IMR-90 (cell line): ENCODE results near the gene KRT6A. TPM values are rescaled to one million over a fixed set of nuclear protein-coding genes. Genes with fewer than 3 reads are reported as not detected.

Source experiments
- ATAC-seq: fragments of 200-7000 bp; cut with Tn5 transposase; 2 replicates; pipeline ENCODE4 v1.9.1; 2020; ENCODE audit warnings: low read depth, mild to moderate bottlenecking, moderate library complexity
- BruUV-seq: library from RNA; stranded (reverse); fragments of 400-500 nt; replicated peaks from 2 replicates; lab custom pipeline; 2021; lab: Mats Ljungman, UMichigan
- CTCF ChIA-PET: fragments of 300-600 bp; formaldehyde crosslinking; extraction: SDS; loops from one replicate; lab custom pipeline; 2021; ENCODE audit warnings: antibody characterized with exemption; lab: Yijun Ruan, JAX
- POLR2A ChIA-PET: fragments of 300-600 bp; sonication (Branson Sonifier 250); formaldehyde crosslinking; loops from one replicate; lab custom pipeline; 2022; ENCODE audit warnings: antibody characterized with exemption; ENCODE audit not compliant: unreplicated experiment; lab: Charles Lee
- DNase-seq: peaks from one replicate; pipeline ENCODE4 v3.0.0; 2013
- H2AFZ ChIP-seq: replicated peaks from 2 replicates; pipeline ENCODE3; 2013; ENCODE audit warnings: low read length, mild to moderate bottlenecking; ENCODE audit not compliant: poor library complexity
- H2AK5ac ChIP-seq: 2 replicates; pipeline ENCODE4 v1.6.1; 2013; ENCODE audit warnings: low read depth, low read length, inconsistent platforms
- H2AK9ac ChIP-seq: replicated peaks from 2 replicates; pipeline ENCODE3; 2013; ENCODE audit warnings: mild to moderate bottlenecking, low read depth, low read length, moderate library complexity; ENCODE audit not compliant: poor library complexity
- H2BK120ac ChIP-seq: 2 replicates; pipeline ENCODE4 v1.6.1; 2013; ENCODE audit warnings: low read depth, low read length, inconsistent platforms
- H2BK15ac ChIP-seq: 3 replicates; pipeline ENCODE4 v1.6.1; 2013; ENCODE audit warnings: low read depth, low read length, inconsistent platforms
- H2BK20ac ChIP-seq: 2 replicates; pipeline ENCODE4 v1.6.1; 2013; ENCODE audit warnings: low read depth, mild to moderate bottlenecking, inconsistent platforms, low read length, moderate library complexity
- H2BK5ac ChIP-seq: 2 replicates; pipeline ENCODE4 v1.6.1; 2013; ENCODE audit warnings: mild to moderate bottlenecking, low read depth, low read length, inconsistent platforms; ENCODE audit not compliant: poor library complexity, severe bottlenecking
- H3K14ac ChIP-seq: replicated peaks from 2 replicates; pipeline ENCODE4 v1.6.1; 2013; ENCODE audit warnings: low read depth, low read length, inconsistent platforms
- H3K18ac ChIP-seq: 2 replicates; pipeline ENCODE4 v1.6.1; 2013; ENCODE audit warnings: low read depth, low read length, control low read depth
- H3K23ac ChIP-seq: 2 replicates; pipeline ENCODE4 v1.6.1; 2013; ENCODE audit warnings: low read depth, low read length, inconsistent platforms
- H3K27ac ChIP-seq: 2 replicates; pipeline ENCODE4 v1.5.1; 2013; ENCODE audit warnings: mild to moderate bottlenecking, control low read depth, low read length; ENCODE audit not compliant: insufficient read depth
- H3K27me3 ChIP-seq: 2 replicates; pipeline ENCODE4 v1.6.1; 2013; ENCODE audit warnings: low read length; ENCODE audit not compliant: control insufficient read depth, insufficient read depth
- H3K36me3 ChIP-seq: 2 replicates; pipeline ENCODE4 v1.6.1; 2013; ENCODE audit warnings: low read length, mixed read lengths; ENCODE audit not compliant: control insufficient read depth, insufficient read depth
- H3K4ac ChIP-seq: 2 replicates; pipeline ENCODE4 v1.6.1; 2013; ENCODE audit warnings: low read depth, low read length, inconsistent platforms
- H3K4me1 ChIP-seq: 2 replicates; pipeline ENCODE4 v1.6.1; 2013; ENCODE audit warnings: low read length, mixed read lengths; ENCODE audit not compliant: control insufficient read depth, insufficient read depth
- H3K4me2 ChIP-seq: 2 replicates; pipeline ENCODE4 v1.6.1; 2013; ENCODE audit warnings: low read depth, mild to moderate bottlenecking, control low read depth, low read length, moderate library complexity
- H3K4me3 ChIP-seq: 2 replicates; pipeline ENCODE4 v1.5.1; 2013; ENCODE audit warnings: low read depth, mild to moderate bottlenecking, control low read depth, low read length, moderate library complexity; ENCODE audit not compliant: insufficient read depth
- H3K56ac ChIP-seq: 2 replicates; pipeline ENCODE4 v1.6.1; 2013; ENCODE audit warnings: low read length, inconsistent platforms; ENCODE audit not compliant: insufficient read depth; ENCODE audit errors: extremely low read depth
- H3K79me1 ChIP-seq, 2 experiments: 2 replicates each; pipeline ENCODE4 v1.6.1; 2013; ENCODE audit warnings: low read length in 2 of 2, inconsistent platforms in 1 of 2, low read depth in 1 of 2
- H3K9ac ChIP-seq: 2 replicates; pipeline ENCODE4 v1.6.1; 2013; ENCODE audit warnings: low read depth, low read length, control low read depth
- H3K9me1 ChIP-seq: 2 replicates; pipeline ENCODE4 v1.6.1; 2013; ENCODE audit warnings: low read length, inconsistent platforms; ENCODE audit not compliant: insufficient read depth
- H3K9me3 ChIP-seq: 2 replicates; pipeline ENCODE4 v1.6.1; 2013; ENCODE audit warnings: low read length; ENCODE audit not compliant: control insufficient read depth, insufficient read depth
- H4K20me1 ChIP-seq: 2 replicates; pipeline ENCODE4 v1.6.1; 2013; ENCODE audit warnings: low read length, inconsistent platforms; ENCODE audit not compliant: insufficient read depth
- H4K5ac ChIP-seq: 2 replicates; pipeline ENCODE4 v1.6.1; 2013; ENCODE audit warnings: mild to moderate bottlenecking, low read depth, low read length, control low read depth
- H4K8ac ChIP-seq, 2 experiments: 2 replicates each; pipeline ENCODE4 v1.6.1; 2013; ENCODE audit warnings: low read depth in 2 of 2, low read length in 2 of 2, control low read depth in 1 of 2, inconsistent platforms in 1 of 2
- H4K91ac ChIP-seq: 2 replicates; pipeline ENCODE4 v1.6.1; 2013; ENCODE audit warnings: low read depth, low read length, inconsistent platforms; ENCODE audit not compliant: insufficient read depth
- BHLHE40 ChIP-seq: fragments of 150-350 bp; IDR thresholded peaks from 2 replicates; pipeline ENCODE4 v1.6.1; 2016; ENCODE audit warnings: mild to moderate bottlenecking, low read depth, low read length
- CEBPB ChIP-seq: IDR thresholded peaks from 2 replicates; pipeline ENCODE4 v1.6.1; 2012; ENCODE audit warnings: low read depth, low read length, improper control_type of control experiment
- CHD1 ChIP-seq: IDR thresholded peaks from 2 replicates; pipeline ENCODE4 v1.6.1; 2012; ENCODE audit warnings: low read depth, low read length, improper control_type of control experiment
- FOS ChIP-seq: fragments of 150-350 bp; IDR thresholded peaks from 2 replicates; pipeline ENCODE4 v1.6.1; 2016; ENCODE audit warnings: low read depth, low read length
- MAFK ChIP-seq: IDR thresholded peaks from 2 replicates; pipeline ENCODE4 v1.6.1; 2012; ENCODE audit warnings: low read depth, low read length, improper control_type of control experiment
- MAZ ChIP-seq: IDR thresholded peaks from 2 replicates; pipeline ENCODE4 v1.6.1; 2012; ENCODE audit warnings: low read depth, mild to moderate bottlenecking, low read length, improper control_type of control experiment, moderate library complexity, borderline replicate concordance
- MXI1 ChIP-seq: IDR thresholded peaks from 2 replicates; pipeline ENCODE4 v1.6.1; 2012; ENCODE audit warnings: low read depth, mild to moderate bottlenecking, low read length, moderate library complexity, borderline replicate concordance
- NFE2L2 ChIP-seq: fragments of 150-350 bp; IDR thresholded peaks from 2 replicates; pipeline ENCODE4 v1.6.1; 2016; ENCODE audit warnings: low read depth, mild to moderate bottlenecking, low read length
- POLR2A ChIP-seq: IDR thresholded peaks from 2 replicates; pipeline ENCODE4 v1.6.1; 2012; ENCODE audit warnings: mild to moderate bottlenecking, low read depth, low read length
- RAD21 ChIP-seq: IDR thresholded peaks from 2 replicates; pipeline ENCODE4 v1.6.1; 2012; ENCODE audit warnings: low read length, improper control_type of control experiment
- RCOR1 ChIP-seq: IDR thresholded peaks from 2 replicates; pipeline ENCODE4 v1.6.1; 2012; ENCODE audit warnings: mild to moderate bottlenecking, low read length, improper control_type of control experiment; ENCODE audit not compliant: insufficient replicate concordance
- SMC3 ChIP-seq: fragments of 150-350 bp; IDR thresholded peaks from 2 replicates; pipeline ENCODE4 v1.6.1; 2016; ENCODE audit warnings: low read depth, mild to moderate bottlenecking, antibody characterized with exemption, low read length, moderate library complexity
- USF2 ChIP-seq: fragments of 150-350 bp; IDR thresholded peaks from 2 replicates; pipeline ENCODE4 v1.6.1; 2017; ENCODE audit warnings: mild to moderate bottlenecking, antibody characterized with exemption, low read length, low read depth
- WGBS, 2 experiments: methylation state at CpG; one replicate each; pipeline versions ENCODE4 v1.1.5 to v1.1.7; 2013; ENCODE audit warnings: missing lambda C conversion rate in 2 of 2; ENCODE audit not compliant: insufficient read length in 1 of 2; ENCODE audit errors: extremely low coverage in 2 of 2; 5-methylcytosine and 5-hydroxymethylcytosine counted together
- dilution Hi-C: fragments of 300-500 bp; cut with HindIII; formaldehyde crosslinking; loops from one replicate; pipeline ENCODE4 v1.14.3; 2018; ENCODE audit warnings: low sequenced_read_pairs; ENCODE audit not compliant: unreplicated experiment
- in situ Hi-C: fragments of 300-500 bp; cut with MboI; formaldehyde crosslinking; loops from 3 replicates; pipeline ENCODE4 v1.14.3; 2019; ENCODE audit warnings: low sequenced_read_pairs, inconsistent platforms, mixed read lengths
- intact Hi-C: fragments of 100-400 bp; cut with micrococcal nuclease; formaldehyde crosslinking; loops from 2 replicates; pipeline ENCODE4 v1.10.0; 2022
- polyA plus RNA-seq, 3 experiments: library from polyadenylated mRNA; depleted of rRNA; stranded (reverse); fragments of >200 nt; gene quantifications; 2 replicates each; pipeline ENCODE4 v1.2.3, GENCODE V29; 2012; ENCODE audit warnings: low replicate concordance in 1 of 3
- total RNA-seq: library from RNA; depleted of rRNA; stranded (reverse); fragments of >200 nt; gene quantifications from 2 replicates; pipeline ENCODE4 v1.2.3, GENCODE V29; 2012
- TF ChIP-seq, protein P1 (sequence below): conservative IDR thresholded peaks from 2 replicates; pipeline ENCODE4 v1.5.1; 2012; ENCODE audit warnings: mild to moderate bottlenecking, low read depth, low read length, improper control_type of control experiment
- TF ChIP-seq, protein P2 (sequence below): fragments of 150-350 bp; IDR thresholded peaks from 2 replicates; pipeline ENCODE4 v1.6.1; 2016; ENCODE audit warnings: low read depth, mild to moderate bottlenecking, low read length, moderate library complexity, borderline replicate concordance

KRT6A gene
- total and polyA plus RNA-seq, 2 of the 4 experiments (the other 2 are of a cell fraction), result not detected

- no peak within 1 kb of the TSS for H2BK20ac ChIP-seq
- 60% methylated on average over 1 of the region's 6 CpGs; no CpG with 5 or more reads in 1 of the 2 experiments for WGBS, 2 experiments
- H3K4ac ChIP-seq, result no peak within 1 kb of the TSS
- no peak within 1 kb of the TSS for H3K23ac ChIP-seq
- no peak within 1 kb of the TSS for H2AFZ ChIP-seq
- no peak within 1 kb of the TSS for H4K5ac ChIP-seq
- no peak within 1 kb of the TSS for H4K91ac ChIP-seq
- no peak for TF ChIP-seq RAD21
- TF ChIP-seq, protein P1, sequence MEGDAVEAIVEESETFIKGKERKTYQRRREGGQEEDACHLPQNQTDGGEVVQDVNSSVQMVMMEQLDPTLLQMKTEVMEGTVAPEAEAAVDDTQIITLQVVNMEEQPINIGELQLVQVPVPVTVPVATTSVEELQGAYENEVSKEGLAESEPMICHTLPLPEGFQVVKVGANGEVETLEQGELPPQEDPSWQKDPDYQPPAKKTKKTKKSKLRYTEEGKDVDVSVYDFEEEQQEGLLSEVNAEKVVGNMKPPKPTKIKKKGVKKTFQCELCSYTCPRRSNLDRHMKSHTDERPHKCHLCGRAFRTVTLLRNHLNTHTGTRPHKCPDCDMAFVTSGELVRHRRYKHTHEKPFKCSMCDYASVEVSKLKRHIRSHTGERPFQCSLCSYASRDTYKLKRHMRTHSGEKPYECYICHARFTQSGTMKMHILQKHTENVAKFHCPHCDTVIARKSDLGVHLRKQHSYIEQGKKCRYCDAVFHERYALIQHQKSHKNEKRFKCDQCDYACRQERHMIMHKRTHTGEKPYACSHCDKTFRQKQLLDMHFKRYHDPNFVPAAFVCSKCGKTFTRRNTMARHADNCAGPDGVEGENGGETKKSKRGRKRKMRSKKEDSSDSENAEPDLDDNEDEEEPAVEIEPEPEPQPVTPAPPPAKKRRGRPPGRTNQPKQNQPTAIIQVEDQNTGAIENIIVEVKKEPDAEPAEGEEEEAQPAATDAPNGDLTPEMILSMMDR, result no peak
- no peak for TF ChIP-seq CHD1
- no peak for TF ChIP-seq MAZ
- TF ChIP-seq USF2, result no peak
- TF ChIP-seq, protein P2, sequence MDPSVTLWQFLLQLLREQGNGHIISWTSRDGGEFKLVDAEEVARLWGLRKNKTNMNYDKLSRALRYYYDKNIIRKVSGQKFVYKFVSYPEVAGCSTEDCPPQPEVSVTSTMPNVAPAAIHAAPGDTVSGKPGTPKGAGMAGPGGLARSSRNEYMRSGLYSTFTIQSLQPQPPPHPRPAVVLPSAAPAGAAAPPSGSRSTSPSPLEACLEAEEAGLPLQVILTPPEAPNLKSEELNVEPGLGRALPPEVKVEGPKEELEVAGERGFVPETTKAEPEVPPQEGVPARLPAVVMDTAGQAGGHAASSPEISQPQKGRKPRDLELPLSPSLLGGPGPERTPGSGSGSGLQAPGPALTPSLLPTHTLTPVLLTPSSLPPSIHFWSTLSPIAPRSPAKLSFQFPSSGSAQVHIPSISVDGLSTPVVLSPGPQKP, result no peak
- no peak for TF ChIP-seq FOS
- no peak for TF ChIP-seq BHLHE40
- no peak for TF ChIP-seq POLR2A
- TF ChIP-seq MAFK, result no peak
- no peak for TF ChIP-seq CEBPB
- TF ChIP-seq SMC3, result no peak
- no peak for TF ChIP-seq RCOR1
- no peak for TF ChIP-seq MXI1
- no peak for TF ChIP-seq NFE2L2
- no peak within 1 kb of the TSS for H3K9ac ChIP-seq
- no peaks in the 10 kb centered on the region for H3K79me1 ChIP-seq
- dilution Hi-C loops, result no loop called here
- intact Hi-C loops, result no loop called here
- ChIA-PET CTCF (no interaction called here), POLR2A (no interaction called here)
- peaks cover 9% of the 10 kb centered on the region; the same call in 1 of the 2 replicates for H3K27me3 ChIP-seq
- BruUV-seq, result no TSS peak
- H2AK9ac ChIP-seq, result no peak within 1 kb of the TSS
- no peak within 1 kb of the TSS for H2BK5ac ChIP-seq
- no peaks in the 10 kb centered on the region for H3K9me1 ChIP-seq
- H4K8ac ChIP-seq, result no peak within 1 kb of the TSS
- H3K36me3 ChIP-seq, result no peaks in the 10 kb centered on the region
- in situ Hi-C loops, result no loop called here
- no peak within 1 kb of the TSS for H3K14ac ChIP-seq
- DNase-seq, result no peak
- H3K18ac ChIP-seq, result no peak within 1 kb of the TSS
- no peak within 1 kb of the TSS for H3K4me3 ChIP-seq
- no peak within 1 kb of the TSS for H3K56ac ChIP-seq
- no peaks in the 10 kb centered on the region for H3K9me3 ChIP-seq
- H3K4me1 ChIP-seq, result no peaks in the 10 kb centered on the region
- no peak within 1 kb of the TSS for H2AK5ac ChIP-seq
- H3K27ac ChIP-seq, result no peak within 1 kb of the TSS
- no peak within 1 kb of the TSS for H2BK120ac ChIP-seq
- ATAC-seq, result no peak
- no peaks in the 10 kb centered on the region for H4K20me1 ChIP-seq
- H3K4me2 ChIP-seq, result no peak within 1 kb of the TSS
- H2BK15ac ChIP-seq, result no peak within 1 kb of the TSS
Observed at GRCh38 chr12:52452101-52452500, 41.0 kb downstream of the KRT6A start, which contains the start of gene KRT6B. TSS of gene KRT6B (minus strand) at chr12:52452146. CDS start at chr12:52452078, 68 bp downstream.
